GM12891 (cell line): ENCODE results near the gene NSD2.

Experiments
- DNase-seq: peaks from one replicate; pipeline ENCODE4 v3.0.0; 2011; ENCODE audit warnings: low spot score; ENCODE audit not compliant: insufficient read length
- FAIRE-seq: peaks from 2 replicates; lab custom pipeline; 2011; peaks lifted over from hg19 to GRCh38; lab: Jason Lieb, UNC
- PAX5 ChIP-seq: IDR thresholded peaks from 2 replicates; pipeline ENCODE4 v1.6.1; 2011; ENCODE audit warnings: low read length, moderate library complexity, mild to moderate bottlenecking; ENCODE audit not compliant: insufficient read depth, severe bottlenecking
- POLR2A ChIP-seq: IDR thresholded peaks from 2 replicates; pipeline ENCODE4 v1.6.1; 2011; ENCODE audit warnings: low read depth, low read length, control low read depth
- POLR2AphosphoS5 ChIP-seq: IDR thresholded peaks from 2 replicates; pipeline ENCODE4 v1.6.1; 2011; ENCODE audit warnings: low read depth, low read length, control low read depth
- POU2F2 ChIP-seq: IDR thresholded peaks from 2 replicates; pipeline ENCODE4 v1.6.1; 2011; ENCODE audit warnings: low read depth, mild to moderate bottlenecking, control low read depth, low read length, moderate library complexity
- SPI1 ChIP-seq: IDR thresholded peaks from 2 replicates; pipeline ENCODE4 v1.6.1; 2011; ENCODE audit warnings: low read depth, low read length, control low read depth
- TAF1 ChIP-seq: IDR thresholded peaks from 2 replicates; pipeline ENCODE4 v1.6.1; 2011; ENCODE audit warnings: low read depth, low read length, control low read depth

The NSD2 gene

GRCh38 chr4:1952058-1952700 is 81.0 kb downstream of the NSD2 start:
- no peak for TF ChIP-seq POLR2A
- FAIRE-seq, result no peak
- no peak for DNase-seq

DNA sequence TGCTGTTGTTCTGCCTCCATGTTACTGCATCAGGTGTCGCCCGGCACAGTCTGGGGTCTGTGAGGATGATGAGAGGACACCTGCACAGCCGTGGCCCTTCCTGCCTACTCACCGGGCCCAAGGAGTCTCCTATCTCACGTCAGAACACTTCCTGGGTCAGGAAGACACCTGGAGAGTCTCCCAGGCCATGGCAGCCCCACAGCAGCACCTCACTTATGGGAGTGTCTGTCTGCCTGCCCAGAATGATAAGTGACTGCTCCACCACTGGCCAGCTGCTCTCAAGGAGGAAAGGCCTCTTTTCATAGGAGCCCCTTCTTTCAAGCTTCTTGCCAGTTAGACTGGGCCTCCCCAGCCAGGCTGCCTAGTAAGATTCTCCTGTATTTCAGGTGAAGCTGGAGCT is 81.5 kb downstream of the NSD2 start:
- no peak for FAIRE-seq
- TF ChIP-seq SPI1 (no peak), PAX5 (no peak), POLR2AphosphoS5 (no peak), POLR2A (no peak), TAF1 (no peak), POU2F2 (no peak)
- no peak for DNase-seq

GRCh38 chr4:1953335-1953734 is 82.1 kb downstream of the NSD2 start:
- TF ChIP-seq TAF1 (no peak), POU2F2 (no peak), PAX5 (no peak), POLR2AphosphoS5 (no peak), SPI1 (no peak), POLR2A (no peak)
- FAIRE-seq (no peak), DNase-seq (no peak)

- no peak for FAIRE-seq
- no peak for TF ChIP-seq POU2F2
- no peak for TF ChIP-seq PAX5
- TF ChIP-seq POLR2A, result no peak
- no peak for TF ChIP-seq TAF1
- TF ChIP-seq SPI1, result no peak
- no peak for TF ChIP-seq POLR2AphosphoS5
- DNase-seq, result no peak
Observed at GRCh38 chr4:1956631-1957030, 85.4 kb downstream of the NSD2 start.

DNA sequence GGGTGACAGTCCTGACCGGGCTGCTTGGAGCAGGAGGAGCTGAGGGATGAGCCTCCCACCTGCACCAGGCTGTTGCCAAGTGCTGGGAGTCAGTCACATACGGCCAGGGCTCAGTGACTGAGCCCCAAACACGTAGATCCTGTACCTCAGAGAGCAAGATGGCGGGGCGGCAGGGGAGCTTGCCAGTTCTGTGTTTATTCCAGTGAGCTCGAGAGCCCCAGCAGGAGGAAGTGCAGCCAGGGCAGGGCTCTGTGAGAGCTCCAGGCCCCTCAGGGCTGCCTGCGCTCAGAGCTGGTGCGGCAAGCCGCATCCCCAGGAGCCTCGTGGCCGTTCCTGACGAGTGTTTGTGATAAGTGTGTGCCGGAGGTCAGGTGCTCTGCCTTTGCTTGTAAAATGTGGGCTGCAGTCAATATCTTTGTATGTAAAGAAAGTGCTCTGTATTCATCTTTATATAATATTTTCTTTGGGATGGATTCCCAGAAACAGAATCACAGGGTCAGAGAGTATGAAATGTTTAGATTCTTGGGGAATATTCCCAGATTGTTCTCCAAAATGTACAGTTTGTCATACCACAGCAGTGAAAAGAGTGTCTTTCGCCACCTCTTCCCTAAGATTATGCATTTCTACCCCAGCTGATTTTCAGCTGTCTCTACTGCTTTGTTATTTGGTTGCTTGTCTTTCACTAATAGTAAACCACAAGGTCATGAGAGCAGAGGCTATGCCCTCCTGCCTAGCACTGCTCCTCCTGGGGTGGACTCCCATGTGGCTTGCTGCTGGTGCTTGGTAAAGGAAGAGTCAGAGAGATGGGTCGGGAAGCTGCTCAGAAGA is 87.3 kb downstream of the NSD2 start:
- no peak for FAIRE-seq
- no peak for DNase-seq
- no peak for TF ChIP-seq TAF1
- TF ChIP-seq PAX5, result no peak
- TF ChIP-seq POLR2A, result no peak
- TF ChIP-seq SPI1, result no peak
- TF ChIP-seq POU2F2, result no peak
- no peak for TF ChIP-seq POLR2AphosphoS5

DNA sequence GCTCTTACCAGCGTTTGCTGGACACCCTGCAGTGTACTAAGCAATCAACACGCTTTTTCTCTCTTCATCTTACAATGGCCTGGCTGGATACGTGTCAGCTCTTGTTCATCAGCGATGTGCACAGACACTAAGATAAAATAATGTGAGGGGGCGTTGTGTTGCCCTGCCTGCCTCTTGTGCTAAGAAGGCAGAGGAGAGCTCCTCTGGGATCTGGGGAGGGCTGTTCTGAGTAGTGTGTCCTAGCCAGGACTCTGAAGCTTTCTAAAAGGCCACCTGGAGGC is 87.9 kb downstream of the NSD2 start:
- no peak for DNase-seq

DNA sequence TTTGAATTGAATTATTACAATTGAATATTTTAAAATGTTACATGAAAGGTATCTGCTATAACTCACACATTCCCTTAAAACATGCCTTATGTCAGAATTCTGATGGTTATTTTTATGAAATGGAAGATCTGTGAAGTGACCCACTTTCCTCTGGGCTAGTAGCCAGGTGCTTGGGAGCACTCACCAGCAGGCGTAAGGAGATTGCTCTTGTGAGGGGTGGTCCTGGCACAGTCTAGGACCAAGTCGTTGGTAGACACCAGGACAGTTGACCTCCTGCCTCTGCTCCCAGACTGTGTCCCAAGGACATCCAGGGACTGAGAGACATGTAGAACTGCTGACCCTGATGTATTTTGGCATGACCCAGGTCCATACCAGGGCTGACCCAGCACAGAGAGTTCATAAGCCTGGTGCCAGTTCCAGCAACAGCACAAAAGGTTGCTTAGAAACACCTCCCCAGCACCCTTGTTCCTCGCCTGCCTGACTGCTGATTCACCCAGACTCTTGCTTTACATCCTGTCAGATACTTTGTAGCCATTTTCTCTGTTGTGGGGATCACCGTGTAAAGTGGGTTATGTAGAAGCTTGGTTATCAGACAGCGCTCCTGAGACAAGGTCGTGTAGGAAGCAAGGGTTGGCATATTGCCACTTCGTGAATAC is 89.1 kb downstream of the NSD2 start:
- TF ChIP-seq POLR2AphosphoS5, result no peak
- no peak for TF ChIP-seq TAF1
- no peak for TF ChIP-seq SPI1
- no peak for TF ChIP-seq POLR2A
- TF ChIP-seq POU2F2, result no peak
- TF ChIP-seq PAX5, result no peak
- DNase-seq, result no peak
- FAIRE-seq, result no peak

More for the DNA sequence above, 87.9 kb downstream of the NSD2 start:
- TF ChIP-seq POLR2A, result no peak
- TF ChIP-seq TAF1, result no peak
- no peak for TF ChIP-seq POU2F2
- no peak for TF ChIP-seq POLR2AphosphoS5
- no peak for TF ChIP-seq PAX5
- TF ChIP-seq SPI1, result no peak
- FAIRE-seq, result no peak

- TF ChIP-seq TAF1 (no peak), SPI1 (no peak), PAX5 (no peak), POLR2A (no peak), POU2F2 (no peak), POLR2AphosphoS5 (no peak)
- no peak for DNase-seq
- FAIRE-seq, result no peak
Observed at GRCh38 chr4:1961038-1961437, 89.8 kb downstream of the NSD2 start.

GRCh38 chr4:1961563-1961962 is 90.4 kb downstream of the NSD2 start:
- FAIRE-seq (no peak), DNase-seq (no peak)
- TF ChIP-seq POU2F2, result no peak
- no peak for TF ChIP-seq TAF1
- TF ChIP-seq SPI1, result no peak
- TF ChIP-seq POLR2A, result no peak
- no peak for TF ChIP-seq POLR2AphosphoS5
